CD4-positive, alpha-beta T cell treated with Interleukin-12 subunit alpha and Interleukin-12 subunit beta, for 1 hour (primary cell): Measurements from ENCODE around the gene SOX18.
A peak's percentile ranks its signal among the peaks of the same experiment; 100 is the strongest.

Experiments used
- DNase-seq: peaks from one replicate; pipeline ENCODE4 v3.0.0-alpha.2; 2020

Gene SOX18

DNA sequence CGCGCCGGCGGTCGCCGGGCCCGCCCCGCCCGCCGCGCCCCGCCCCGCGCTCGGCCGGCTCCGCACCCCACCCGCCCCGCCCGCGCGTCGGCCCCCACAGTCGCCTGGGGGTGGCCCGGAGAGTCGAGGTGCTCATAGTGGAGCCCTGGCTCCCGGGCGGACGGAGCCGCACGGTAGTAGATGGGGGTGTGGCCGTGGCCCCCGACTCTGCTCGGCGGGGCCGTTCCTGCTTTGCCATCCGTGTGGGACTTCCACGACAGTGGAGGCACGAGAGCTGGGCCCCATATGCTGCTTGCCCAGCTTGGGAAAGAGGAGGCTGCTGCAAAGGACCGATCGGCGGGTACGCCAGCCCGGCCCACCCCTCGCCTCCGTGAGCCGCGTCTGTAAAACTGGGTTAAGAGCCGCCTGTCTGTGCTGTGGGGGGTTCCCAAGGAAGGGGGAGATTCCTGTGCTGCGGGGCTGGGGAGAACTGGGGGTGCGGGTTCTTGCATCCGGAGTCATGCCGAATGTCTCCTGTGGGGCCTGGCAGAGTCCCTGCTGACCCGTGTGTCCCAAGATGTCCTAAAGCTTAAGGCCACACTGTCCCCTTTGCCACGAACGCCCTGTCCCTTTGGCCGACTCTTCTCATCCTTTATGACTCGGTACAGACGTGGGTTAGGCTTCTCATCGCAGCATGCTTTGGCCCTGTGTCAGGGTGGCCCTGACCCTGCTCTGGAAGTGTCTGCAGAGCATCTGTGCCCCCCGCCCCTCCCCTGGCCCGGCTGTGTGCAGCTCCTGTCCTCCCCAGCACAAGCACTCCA is 30.8 kb upstream of the SOX18 start, which contains the start of gene OPRL1:
TSS of gene OPRL1 (plus strand) at position 70 of the 800 bp plus-strand sequence. CDS start 12,639 bp downstream, outside the sequence.
- DNase-seq = peak; percentile 57

DNA sequence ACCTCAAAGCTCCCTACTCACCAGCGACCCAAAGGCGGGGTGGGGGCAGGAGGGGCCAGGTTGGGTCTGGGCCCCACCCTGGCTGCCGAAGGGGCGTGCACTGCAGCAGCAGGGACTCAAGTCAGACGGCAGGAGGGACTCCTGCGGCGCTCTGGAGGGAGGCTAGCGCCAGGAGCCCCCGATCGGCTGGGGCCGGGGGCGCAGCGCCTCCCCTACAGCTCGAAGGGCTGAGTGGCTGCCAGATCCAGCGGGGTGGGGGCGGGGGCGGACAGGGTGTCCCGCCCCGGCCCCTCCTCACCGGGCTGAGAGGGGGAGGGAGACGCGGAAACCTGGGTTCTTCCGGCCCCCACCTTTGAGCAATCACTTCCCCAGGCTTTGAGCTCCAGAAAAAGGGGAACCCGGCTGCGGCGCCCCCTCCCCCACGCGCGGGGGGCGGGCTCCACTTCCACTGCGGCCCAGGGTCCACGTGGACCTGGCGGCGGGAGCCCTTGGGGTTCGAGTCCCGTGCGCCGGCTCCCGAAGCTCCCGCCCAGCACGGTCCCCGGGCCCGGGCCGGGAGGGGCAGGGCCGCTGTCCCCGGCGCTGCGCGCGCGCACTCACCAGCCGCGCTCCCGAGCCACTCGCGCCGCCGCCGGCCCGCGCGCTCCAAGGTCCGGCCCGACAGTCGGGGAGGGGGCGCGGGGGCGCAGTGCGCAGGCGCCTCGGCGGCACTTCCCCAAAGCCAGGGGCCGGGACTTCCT is 30.0 kb upstream of the SOX18 start, which contains the start of gene RGS19:
TSS of gene RGS19 (minus strand) at position 246 of the 740 bp plus-strand sequence. CDS start 2,632 bp downstream, outside the sequence.
- DNase-seq = peak; percentile 77

DNA sequence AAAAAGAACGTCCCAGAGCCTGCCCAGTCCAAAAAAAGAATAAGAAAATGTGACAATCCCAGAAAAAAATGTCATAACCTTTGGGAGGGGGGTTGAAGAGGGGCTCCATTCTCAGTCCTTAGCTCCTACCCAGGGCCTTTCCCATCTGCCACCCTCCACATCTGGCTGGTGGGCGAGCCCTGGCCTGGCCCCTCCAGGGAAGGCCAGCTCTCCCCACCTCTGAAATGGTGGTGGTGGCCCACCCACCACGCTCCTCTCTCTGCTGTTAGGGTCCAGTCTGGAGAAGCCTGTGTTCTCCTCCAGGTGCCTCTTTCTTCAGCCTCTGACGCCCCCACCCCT is 29.5 kb upstream of the SOX18 start:
- no peak for DNase-seq

DNA sequence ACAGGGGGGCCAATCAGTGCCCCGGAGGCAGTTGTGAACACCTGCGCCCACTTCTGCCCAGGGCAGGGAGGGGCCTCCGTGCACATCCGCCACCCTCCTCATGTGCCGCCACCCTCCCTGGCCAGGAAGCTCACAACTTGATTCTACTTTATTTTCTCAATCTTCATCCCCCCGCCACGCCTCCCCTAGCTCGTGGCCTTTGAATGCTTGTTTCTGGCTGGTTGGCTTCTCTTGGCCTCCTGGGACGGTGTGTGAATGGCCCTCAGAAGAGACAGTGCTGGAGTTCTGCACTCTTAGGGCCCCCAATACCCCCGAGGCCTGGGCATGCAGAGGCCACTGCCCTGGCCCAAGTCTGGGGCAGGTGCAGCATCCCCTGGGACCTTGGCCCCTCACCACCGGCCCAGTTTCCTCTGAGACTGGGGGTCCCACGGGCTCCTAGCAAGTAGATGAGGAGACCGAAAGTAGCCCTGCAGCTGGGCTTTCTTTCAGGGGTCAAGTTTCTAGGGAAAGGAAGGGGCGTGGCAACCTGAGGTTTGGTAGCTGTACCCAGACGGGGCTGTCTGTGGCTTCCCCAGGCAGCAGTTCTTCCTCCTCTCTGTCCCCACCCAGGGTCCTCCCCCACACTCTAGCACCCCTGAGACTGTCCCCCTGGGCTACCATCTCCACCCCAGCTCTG is 28.6 kb upstream of the SOX18 start:
- peak; percentile 63 for DNase-seq

DNA sequence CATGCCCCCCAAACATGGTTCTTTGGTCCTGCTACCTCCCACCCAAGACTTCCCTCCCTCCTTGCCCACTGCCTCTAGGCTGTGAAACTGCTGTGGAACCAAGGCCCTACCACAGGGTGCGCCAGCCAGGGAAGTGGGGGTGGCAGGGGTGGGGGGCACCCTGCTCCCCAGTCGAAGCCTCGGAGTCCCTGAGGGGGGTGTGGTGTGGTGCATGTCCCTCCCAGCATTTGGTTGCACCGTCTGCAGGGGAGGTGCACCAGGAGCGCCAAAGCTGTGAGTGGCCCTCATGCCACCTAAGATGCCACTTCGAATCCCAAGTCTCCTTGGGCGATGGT is 28.1 kb upstream of the SOX18 start:
- DNase-seq = no peak

DNA sequence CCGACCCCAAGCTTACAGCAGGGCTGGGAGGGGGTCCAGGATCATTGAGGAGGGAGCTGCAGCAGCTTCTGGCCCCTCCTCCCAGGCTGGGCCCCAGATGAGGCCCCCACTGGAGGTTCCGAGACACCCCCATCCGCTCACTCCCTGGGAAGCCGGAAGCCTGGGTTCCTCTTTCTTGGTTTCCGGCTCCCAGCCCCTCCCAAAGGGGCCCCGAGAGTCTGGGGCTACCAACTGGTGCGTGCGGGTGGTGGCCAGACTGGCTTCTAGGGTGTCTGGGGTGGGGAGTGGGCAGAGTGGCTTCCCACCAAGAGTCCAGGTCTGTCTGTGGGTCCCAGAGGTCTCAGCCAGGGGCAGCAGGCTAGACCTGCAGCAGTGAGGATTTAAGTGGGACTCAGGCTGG is 27.7 kb upstream of the SOX18 start:
- peak; percentile 42 for DNase-seq

DNA sequence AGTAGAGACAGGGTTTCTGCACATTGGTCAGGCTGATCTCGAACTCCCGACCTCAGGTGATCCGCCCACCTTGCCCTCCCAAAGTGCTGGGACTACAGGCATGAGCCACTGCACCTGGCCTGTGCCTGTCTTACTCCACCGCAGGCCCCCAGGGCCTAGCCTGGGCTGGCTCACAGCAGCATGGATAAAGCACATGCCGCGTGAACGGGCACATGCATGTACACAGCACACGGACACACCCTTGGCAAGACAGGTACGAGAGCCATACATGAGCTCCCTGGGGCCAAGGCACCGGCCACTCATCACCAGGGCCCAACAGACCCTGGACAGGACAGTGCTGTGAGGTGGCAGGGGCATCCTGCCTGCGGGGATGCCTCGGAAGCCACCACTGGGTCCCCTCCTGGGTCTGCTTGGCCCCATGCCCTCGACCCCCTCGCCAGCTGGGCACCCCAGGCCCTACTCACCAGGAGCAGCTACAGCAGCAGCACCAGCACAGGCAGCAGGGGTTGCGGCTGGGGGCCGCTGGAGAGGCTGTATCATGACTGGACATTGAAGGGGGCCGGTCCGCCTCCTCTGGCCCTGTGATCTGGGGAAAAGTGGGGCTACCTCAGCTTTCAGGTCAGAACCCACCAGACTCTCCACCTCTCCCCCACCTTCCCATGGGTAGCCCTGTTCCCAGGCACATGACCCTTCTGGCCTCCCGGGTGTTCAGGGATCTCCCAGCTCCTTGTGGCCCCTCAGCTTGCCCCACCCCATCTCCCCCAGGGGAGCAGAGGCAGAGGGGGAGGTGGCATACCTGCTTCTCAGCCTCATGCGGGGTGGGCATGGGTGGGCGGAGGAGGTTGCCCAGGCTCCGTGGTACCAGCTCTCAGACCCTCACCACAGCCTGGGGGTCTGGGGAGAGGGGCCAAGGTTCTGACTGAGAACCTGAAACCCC is 26.9 kb upstream of the SOX18 start:
- no peak for DNase-seq

DNA sequence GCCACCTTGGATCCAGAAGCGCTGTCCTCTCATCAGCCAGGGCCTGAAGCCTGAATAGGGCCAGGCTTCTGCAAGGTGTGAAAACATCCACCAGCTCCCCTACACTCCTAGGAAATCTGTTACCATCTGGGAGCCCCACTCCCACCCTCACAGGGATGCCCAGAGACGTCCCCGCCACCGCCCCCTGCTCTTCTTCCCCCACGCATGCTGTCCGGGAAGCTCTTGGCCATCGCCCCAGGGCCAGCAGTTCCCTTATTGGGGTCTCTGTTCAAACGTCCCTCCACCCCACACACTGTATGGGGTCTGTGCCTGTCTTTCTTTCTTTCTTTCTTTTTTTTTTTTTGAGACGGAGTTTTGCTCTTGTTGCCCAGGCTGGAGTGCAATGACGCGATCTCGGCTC is 26.1 kb upstream of the SOX18 start:
- no peak for DNase-seq

DNA sequence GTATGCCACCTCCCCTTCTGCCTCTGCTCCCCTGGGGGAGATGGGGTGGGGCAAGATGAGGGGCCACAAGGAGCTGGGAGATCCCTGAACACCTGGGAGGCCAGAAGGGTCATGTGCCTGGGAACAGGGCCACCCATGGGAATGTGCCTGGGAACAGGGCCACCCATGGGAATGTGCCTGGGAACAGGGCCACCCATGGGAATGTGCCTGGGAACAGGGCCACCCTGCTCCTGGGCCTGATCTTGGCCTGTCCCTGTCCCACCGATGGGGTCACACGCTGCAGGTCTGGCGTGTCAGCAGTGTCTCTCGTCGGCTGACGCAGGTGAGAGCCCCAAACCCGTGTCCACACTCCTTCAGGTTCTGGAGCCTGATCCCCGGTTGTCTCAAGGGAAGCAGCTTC is 25.5 kb upstream of the SOX18 start:
- no peak for DNase-seq

DNA sequence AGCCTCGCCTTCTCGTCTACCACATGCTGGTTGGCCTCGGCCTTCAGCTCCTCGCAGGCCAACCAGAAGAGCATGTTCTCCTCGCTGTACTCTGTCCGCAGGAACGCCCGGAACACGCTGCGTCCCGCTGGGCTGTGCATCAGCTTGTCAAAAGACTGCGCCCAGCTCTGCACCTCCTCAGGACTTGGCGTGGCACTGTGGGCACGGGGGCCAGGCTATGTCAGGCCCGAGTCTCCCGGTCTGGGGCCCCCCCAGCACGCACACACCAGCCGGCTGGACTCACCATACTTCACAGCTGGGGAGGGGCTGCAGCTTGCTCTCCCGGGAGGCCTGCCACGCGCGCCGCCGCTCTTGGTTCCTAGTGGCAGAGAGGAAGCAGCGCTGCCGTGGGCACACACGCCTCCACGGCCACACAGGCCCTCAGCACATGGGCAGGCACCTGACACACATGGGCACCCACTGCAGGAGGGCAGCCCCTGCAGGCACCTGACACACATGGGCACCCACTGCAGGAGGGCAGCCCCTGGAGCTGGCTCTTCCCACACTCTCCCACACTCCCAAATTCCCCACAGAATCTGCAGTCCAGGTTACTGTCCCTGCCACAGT is 24.8 kb upstream of the SOX18 start:
- no peak for DNase-seq

DNA sequence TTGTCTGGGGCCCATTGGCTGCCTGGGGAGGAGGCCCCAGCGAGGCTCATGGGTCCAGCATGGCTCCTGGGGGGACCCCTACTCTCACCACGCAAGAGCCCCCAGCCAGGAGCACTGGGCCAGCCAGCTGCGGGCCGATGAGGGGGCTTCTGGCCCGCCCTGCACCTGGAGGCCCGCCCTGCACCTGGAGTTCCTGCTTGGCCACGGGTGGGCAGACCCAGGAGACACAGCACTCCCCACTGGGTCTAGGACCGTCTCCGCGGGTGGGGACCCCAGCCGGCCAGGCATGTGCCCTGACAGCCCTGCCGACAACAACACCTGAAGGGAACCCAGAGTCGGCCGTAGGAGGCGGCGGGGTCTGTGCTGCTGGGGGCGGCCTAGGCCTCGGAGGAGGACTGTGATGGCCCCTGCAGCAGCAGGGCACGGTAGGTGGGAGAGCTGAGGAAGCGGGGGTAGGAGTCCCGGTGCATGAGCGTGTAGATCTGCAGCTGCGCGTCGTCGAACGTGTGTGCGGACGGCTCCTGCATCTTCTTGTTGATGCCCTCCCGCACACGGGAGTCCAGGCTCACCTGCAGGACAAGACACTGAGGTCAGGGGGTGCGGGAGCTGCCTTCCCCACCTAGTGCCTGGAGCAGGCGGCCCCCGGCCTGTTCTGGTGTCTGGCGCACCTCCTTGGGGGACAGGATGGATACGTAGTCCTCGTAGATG is 24.2 kb upstream of the SOX18 start:
- DNase-seq = no peak

DNA sequence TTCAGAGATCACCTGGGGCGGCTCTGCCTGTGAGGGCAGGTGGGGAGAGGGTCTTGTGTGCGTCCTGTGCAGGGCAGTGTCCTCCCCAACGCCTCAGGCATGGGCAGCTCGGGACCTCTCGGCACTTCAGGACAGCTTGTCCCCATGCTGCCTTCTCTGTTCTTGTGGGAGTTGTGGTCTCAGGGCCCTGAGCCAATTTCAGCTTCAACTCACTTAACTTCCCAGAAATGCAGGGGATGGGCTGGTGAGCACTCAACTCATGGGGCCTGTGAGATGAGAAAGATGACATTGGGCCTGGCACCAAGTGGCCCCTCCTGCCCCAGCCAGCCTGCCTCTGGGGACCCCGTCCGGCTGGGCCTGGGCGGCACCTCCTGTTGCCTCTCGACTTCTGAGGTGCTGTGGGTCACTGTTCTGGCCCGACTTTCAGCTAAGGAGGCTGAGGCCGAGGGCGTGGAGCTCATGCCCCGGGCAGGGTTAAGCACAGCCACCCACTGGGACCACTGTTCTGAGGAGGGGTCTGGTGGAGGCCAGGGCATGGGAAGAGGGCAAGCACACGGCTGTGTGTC is 23.1 kb upstream of the SOX18 start:
- DNase-seq = no peak

DNA sequence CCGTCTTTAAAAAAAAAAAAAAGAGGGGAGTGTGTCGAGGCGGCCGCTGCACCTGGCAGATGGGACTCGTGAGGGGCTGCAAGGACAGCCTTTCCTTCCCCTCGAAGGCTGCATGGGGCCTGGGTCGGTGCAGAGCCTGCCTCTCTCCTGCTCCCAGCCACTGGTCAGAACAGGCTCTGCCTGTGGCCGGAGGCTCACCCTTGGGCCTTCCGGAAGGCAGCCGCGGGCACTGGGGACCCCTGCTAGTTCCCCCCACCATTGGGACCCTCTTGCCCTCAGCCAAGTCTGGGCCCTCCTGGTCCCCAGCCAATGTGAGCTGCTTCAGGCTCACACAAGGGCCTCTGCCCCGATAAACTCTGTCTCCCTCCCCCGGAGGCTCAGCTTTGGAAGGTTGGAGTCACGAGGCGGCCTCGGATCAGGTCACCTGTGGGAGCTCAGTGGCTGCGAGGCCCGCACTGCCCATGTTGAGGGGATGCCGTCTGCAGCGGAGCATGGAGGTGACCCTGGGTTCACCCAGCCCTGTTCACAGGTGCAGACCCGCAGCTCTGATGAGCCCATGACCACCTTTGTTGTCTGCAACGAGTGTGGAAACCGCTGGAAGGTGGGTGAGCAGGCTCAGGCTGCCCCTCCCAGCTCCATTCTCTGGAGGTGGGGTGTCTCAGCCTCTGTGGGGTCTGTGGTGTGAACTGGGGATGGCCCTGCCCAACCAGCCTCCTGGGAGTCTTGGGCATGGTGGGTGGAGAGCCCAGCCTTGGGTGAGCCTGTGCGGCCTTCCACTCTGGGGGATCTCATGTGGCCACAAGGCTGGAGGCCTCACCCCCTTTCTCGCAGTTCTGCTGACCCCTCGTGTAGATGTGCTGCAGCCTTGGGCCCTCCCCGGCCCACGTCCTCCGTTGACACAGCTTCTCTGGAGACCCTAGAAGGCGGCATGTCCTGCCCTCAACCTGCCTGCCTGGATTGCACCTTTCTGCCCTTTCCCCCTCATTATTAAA is 22.2 kb upstream of the SOX18 start:
- no peak for DNase-seq

DNA sequence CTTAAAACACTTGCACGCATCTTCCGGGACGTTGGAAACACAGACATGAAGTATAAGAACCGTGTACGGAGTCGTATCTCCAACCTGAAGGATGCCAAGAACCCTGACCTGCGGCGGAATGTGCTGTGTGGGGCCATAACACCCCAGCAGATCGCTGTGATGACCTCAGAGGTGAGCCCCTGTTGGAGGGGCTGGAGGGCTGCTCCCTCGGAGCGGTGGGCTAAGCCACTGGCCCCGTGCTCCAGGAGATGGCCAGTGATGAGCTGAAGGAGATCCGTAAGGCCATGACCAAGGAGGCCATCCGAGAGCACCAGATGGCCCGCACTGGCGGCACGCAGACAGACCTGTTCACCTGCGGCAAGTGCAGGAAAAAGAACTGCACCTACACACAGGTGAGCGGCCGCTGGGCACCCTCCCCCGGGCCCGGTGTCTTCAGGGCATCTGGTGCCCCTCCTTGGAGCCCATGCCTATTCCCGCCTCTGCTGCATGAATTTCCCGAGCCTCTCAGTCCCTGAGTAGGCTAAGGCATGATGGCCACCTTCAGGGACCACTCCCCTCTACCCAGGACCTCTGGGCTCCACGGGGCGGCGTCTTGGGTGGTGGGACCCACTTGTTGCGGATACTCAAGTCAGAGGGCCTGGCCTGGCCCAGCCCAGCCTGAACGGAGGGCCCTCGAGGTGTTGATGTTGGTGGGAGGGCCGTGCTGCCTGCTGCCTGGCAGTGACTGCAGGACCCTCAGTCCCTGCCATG is 21.0 kb upstream of the SOX18 start:
- DNase-seq = no peak

DNA sequence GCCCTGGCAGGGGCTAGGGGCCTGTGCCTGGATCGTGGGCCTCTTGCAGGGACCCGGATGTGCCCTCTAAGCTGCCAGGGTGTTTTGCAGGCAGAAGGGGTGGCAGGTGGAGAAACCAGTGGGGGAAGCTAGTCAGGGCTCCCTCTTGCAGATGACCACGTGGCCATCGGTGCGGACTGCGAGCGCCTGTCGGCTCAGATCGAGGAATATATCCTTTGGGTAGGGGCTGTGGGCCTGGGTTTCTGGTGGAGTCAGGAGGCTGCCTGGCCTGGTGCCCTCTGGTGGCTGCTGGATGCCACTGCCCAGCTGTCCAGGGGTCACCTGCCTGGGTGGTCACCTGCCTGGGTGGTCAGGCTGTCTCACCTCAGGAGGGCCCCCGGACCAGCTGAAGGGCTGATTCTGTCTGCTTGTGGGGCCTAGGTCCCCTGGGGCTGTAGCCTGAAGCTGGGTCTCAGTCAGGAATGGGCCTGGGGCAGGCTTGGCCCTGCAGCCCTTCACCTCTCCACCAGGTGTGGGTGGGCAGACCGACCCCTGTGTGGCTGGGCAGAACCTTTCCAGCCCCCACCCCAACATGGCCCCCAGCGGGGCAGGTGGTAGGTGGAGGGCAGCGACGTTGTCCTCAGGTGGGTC is 20.3 kb upstream of the SOX18 start:
- no peak for DNase-seq

DNA sequence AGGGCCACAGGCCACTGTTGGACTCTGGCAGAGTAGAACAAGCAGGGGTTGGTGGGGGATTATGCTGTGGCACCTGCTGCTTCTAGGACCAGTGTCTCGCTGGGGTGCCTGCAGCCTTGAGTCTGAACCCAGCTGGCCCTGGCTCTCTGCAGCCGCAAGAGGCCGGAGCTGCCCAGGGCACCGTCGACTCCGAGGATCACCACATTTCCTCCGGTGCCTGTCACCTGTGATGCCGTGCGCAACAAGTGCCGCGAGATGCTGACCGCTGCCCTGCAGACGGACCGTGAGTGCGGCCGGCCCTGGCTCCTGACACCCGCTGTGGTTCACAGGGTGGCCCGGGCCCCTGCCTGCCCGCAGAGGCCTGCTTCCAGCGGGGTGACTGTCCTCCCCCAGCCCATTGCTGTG is 19.8 kb upstream of the SOX18 start:
- DNase-seq = no peak

DNA sequence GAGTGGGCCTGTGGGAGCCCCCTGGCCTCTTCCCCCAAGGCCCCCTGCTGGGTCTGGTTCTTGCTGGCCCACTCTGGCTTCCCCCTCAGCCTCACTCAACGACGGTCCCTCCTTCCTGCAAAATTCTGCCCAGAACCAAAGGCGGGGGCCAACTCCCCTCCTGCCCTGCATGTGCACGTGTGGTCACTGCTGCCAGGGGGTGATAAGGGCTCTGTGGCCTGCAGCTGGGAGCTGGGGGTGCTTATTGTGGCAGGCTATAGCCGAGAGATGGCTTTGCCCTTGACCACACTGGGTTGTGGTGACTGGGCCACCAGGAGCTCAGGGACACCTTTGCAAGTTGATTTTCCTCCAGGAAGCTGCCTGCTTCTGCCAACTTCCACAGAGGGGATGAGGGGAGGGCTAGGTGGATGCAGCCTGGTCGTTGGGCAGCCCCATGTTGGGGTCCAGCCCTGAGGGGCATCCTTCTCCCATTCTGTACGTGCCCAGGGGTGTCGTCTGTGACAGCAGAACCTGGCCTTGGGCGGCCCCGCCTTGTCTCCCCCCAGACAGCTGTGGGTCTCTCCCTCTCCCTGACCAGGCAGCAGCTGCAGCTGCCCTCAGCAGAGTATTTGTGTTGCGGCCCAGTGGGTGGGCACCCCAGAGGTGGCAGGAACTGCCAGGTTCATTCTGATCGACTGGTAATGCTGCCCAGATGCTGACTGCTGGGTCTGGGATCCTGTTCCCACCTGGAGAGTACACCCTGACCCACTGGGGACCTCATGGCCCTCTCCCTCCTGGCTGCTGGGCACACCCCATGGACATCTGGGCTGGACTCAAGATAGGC is 19.2 kb upstream of the SOX18 start:
- DNase-seq = no peak
